ENCODE data around the gene RNF223. TPM values are rescaled to one million over a fixed set of nuclear protein-coding genes. Genes with fewer than 3 reads are reported as not detected.
"Not testable (repeated sequence)": the region's sequence is repeated elsewhere in the genome, so short reads cannot be mapped to it uniquely, and the experiment has no call there.

RNF223 gene
- total RNA-seq, 1 experiment from 2014 or later = not detected

GRCh38 chr1:1069711-1070676 lies 4.1 kb downstream of the RNF223 start:
- Histone ChIP-seq H3K4me3 (no peak overlapping the region), H3K27me3 (no peaks in the 10 kb centered on the region)
- no peak for DNase-seq

GRCh38 chr1:1069056-1069710 lies 4.9 kb downstream of the RNF223 start:
- peak; percentile 30 for DNase-seq
- Histone ChIP-seq H3K9me3 (no peaks in the 10 kb centered on the region), H3K36me3 (no peaks in the 10 kb centered on the region), H3K27me3 (no peaks in the 10 kb centered on the region), H3K4me3 (peak overlapping the region; percentile 46)

More at GRCh38 chr1:1069711-1070676, 4.1 kb downstream of the RNF223 start:
- Histone ChIP-seq H3K36me3 (no peaks in the 10 kb centered on the region), H3K9me3 (no peaks in the 10 kb centered on the region)

- no peaks in the 10 kb centered on the region for H3K27me3 ChIP-seq
- H3K4me3 ChIP-seq = no peak overlapping the region
- no peak for DNase-seq
- no peaks in the 10 kb centered on the region for H3K9me3 ChIP-seq
- H3K36me3 ChIP-seq = no peaks in the 10 kb centered on the region
Measured at GRCh38 chr1:1068517-1069055, 5.5 kb downstream of the RNF223 start.

- Histone ChIP-seq H3K4me3 (no peak overlapping the region), H3K27me3 (no peaks in the 10 kb centered on the region), H3K36me3 (no peaks in the 10 kb centered on the region), H3K9me3 (no peaks in the 10 kb centered on the region)
- no peak for DNase-seq
Measured at GRCh38 chr1:1067860-1068516, 6.1 kb downstream of the RNF223 start.

- H3K9me3 ChIP-seq = no peaks in the 10 kb centered on the region
- H3K36me3 ChIP-seq = no peaks in the 10 kb centered on the region
- no peaks in the 10 kb centered on the region for H3K27me3 ChIP-seq
- DNase-seq = no peak
- no peak overlapping the region for H3K4me3 ChIP-seq
Measured at GRCh38 chr1:1067284-1067859, 6.7 kb downstream of the RNF223 start.

GRCh38 chr1:1066403-1067283 lies 7.5 kb downstream of the RNF223 start:
- Histone ChIP-seq H3K36me3 (no peaks in the 10 kb centered on the region), H3K9me3 (no peaks in the 10 kb centered on the region), H3K4me3 (no peak overlapping the region), H3K27me3 (no peaks in the 10 kb centered on the region)
- DNase-seq = no peak

- not testable (repeated sequence) for H3K4me3 ChIP-seq, DNase-seq, H3K9me3 ChIP-seq, H3K36me3 ChIP-seq, H3K27me3 ChIP-seq
Measured at GRCh38 chr1:1065940-1066304, 8.2 kb downstream of the RNF223 start.

- H3K9me3 ChIP-seq = no peaks in the 10 kb centered on the region
- H3K36me3 ChIP-seq = no peaks in the 10 kb centered on the region
- H3K27me3 ChIP-seq = no peaks in the 10 kb centered on the region
- no peak for DNase-seq
- no peak overlapping the region for H3K4me3 ChIP-seq
Measured at GRCh38 chr1:1065265-1065939, 8.7 kb downstream of the RNF223 start.

GRCh38 chr1:1063945-1064831 lies 9.9 kb downstream of the RNF223 start:
- Histone ChIP-seq H3K36me3 (no peaks in the 10 kb centered on the region), H3K9me3 (no peaks in the 10 kb centered on the region), H3K27me3 (no peaks in the 10 kb centered on the region), H3K4me3 (no peak overlapping the region)
- DNase-seq = peak; percentile 89

GRCh38 chr1:1063261-1063944 lies 10.7 kb downstream of the RNF223 start:
- Histone ChIP-seq H3K36me3 (no peaks in the 10 kb centered on the region), H3K9me3 (no peaks in the 10 kb centered on the region), H3K27me3 (no peaks in the 10 kb centered on the region), H3K4me3 (no peak overlapping the region)
- no peak for DNase-seq

GRCh38 chr1:1062348-1063163 lies 11.6 kb downstream of the RNF223 start:
- H3K36me3 ChIP-seq = no peaks in the 10 kb centered on the region
- DNase-seq = no peak
- no peaks in the 10 kb centered on the region for H3K9me3 ChIP-seq
- no peak overlapping the region for H3K4me3 ChIP-seq
- H3K27me3 ChIP-seq = no peaks in the 10 kb centered on the region

- Histone ChIP-seq H3K4me3 (no peak overlapping the region), H3K27me3 (no peaks in the 10 kb centered on the region), H3K36me3 (no peaks in the 10 kb centered on the region), H3K9me3 (no peaks in the 10 kb centered on the region)
- DNase-seq = no peak
Measured at GRCh38 chr1:1061682-1062345, 12.3 kb downstream of the RNF223 start.
